GM18511 (cell line): Measurements from ENCODE around the gene EFNA5.

ENCODE experiments used
- ATAC-seq: cut with Tn5 transposase; IDR thresholded peaks from one replicate; pipeline ENCODE4 v1.9.1; 2021; ENCODE audit warnings: mild to moderate bottlenecking, moderate library complexity; ENCODE audit not compliant: unreplicated experiment

Gene EFNA5

GRCh38 chr5:107673039-107673367, 2.3 kb upstream of the EFNA5 start:
- no peak for ATAC-seq

GRCh38 chr5:107672211-107673038, 1.7 kb upstream of the EFNA5 start:
- ATAC-seq, result peak; percentile 26

- peak; percentile 1 for ATAC-seq
Observed at GRCh38 chr5:107671742-107672210, 1.0 kb upstream of the EFNA5 start.

- ATAC-seq, result peak; percentile 28
Observed at GRCh38 chr5:107670087-107670931, 428 bp downstream of the EFNA5 start.

DNA sequence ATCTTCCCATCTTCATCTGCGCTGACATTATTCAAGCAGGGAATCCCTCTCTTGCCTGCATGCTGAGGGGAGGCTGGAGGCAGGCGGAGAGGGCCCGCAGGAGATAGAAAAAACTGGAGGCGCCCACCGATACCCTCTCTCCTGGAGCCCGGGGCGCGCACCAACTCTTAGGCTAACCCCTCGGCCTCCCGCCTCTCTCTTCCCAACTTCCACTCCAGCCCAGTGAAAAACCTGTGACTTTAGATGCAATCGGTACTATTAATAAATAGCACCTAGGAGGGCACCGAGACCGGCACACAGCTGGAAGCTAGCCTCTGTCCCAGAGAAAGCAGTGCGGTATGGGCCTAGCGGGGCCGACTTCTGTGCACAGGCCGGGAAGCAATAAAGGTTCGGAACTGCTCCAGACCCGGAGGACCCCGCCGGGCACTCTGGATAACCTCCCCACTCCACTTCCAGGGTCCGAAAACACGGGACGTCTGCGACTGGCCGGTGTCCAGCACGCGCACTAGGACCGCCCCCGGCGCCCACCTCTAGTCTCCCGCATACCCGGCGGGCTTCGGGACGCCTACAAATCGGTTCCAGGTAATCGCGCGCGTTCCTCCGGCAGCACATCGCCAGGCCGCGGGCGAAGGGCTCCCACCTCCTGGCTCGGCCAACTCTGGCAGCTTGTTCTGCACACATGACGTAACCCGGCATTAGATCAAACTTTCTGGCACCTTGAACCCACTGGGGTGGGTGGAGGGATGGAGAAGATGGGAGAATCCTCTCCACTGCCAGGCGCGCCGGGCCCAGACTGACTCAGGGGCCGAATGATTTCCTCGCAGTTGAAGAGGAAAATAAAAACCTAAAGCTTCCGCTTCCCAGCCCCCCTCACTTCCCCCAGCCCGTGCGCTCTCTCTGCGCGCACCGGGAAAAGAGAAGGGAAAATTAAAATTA, 1.4 kb downstream of the EFNA5 start:
- ATAC-seq, result no peak

DNA sequence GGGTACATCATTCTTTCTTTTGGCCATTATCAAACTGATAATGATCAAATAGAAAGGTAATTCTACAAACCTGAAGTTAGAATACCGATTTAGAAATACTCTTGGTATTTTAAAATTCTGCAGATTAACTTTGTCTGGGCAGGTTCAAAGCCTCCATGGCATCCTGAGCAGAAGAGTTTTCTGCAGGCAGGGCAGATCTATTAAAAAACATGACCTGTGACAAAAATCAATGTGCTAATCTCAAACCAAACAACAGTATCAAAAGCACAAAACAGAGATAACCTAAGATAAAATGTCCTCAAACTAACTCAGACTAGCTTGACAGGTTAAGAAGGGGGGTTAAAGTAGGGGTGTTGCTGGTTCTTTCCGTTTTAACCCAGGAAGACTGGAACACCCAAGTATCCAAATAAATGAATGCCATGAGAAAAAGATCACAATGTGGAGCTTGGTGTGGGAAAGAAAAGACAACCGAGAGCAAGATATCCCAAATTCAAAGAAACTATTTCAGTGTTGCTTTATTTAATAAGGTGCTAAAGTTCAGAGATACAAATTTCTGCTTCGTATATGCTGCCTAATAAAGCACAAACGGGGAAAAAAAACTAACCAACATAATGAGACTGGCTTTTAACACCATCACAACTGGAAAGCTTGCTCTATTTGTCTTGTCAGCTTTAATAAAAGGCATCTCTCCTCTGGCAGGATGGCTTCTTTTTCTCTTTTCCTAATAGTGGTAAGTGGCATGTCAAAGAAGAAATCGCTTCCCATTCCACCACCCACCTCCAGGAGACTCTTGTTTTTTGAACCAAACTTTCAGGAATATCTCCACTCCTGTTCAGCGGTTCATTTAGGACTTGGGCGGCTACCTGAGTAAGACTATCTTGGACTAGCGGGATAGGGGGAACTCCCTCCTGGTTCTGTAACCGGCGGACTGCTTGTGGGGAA, 2.3 kb downstream of the EFNA5 start:
- ATAC-seq, result no peak

GRCh38 chr5:107666051-107666655, 4.6 kb downstream of the EFNA5 start:
- ATAC-seq, result no peak

- ATAC-seq, result no peak
Observed at GRCh38 chr5:107665036-107665570, 5.6 kb downstream of the EFNA5 start.

DNA sequence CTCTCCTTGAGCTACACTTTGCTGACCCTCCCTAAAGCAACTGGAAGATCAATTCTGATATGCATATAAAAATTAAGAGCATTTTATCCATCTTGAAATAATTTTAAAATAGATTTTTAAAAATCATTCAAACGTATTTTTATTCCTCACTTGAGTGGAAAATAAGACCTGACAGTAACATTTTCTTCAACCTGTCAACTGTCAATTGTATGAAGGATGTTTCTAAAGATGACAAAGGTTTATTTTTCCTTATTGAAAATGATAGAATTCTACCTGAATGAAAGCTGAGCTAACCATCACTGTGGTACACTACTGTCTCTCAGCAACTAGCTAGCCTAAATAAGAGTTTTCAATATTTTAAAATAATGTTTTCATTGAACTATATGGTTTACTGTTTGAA, 7.0 kb downstream of the EFNA5 start:
- ATAC-seq, result no peak

- ATAC-seq, result no peak
Observed at GRCh38 chr5:107661650-107662044, 9.1 kb downstream of the EFNA5 start.

- ATAC-seq, result no peak
Observed at GRCh38 chr5:107661038-107661649, 9.6 kb downstream of the EFNA5 start.

- ATAC-seq, result no peak
Observed at GRCh38 chr5:107658528-107658927, 12.2 kb downstream of the EFNA5 start.

GRCh38 chr5:107655831-107656230, 14.9 kb downstream of the EFNA5 start:
- ATAC-seq, result no peak

DNA sequence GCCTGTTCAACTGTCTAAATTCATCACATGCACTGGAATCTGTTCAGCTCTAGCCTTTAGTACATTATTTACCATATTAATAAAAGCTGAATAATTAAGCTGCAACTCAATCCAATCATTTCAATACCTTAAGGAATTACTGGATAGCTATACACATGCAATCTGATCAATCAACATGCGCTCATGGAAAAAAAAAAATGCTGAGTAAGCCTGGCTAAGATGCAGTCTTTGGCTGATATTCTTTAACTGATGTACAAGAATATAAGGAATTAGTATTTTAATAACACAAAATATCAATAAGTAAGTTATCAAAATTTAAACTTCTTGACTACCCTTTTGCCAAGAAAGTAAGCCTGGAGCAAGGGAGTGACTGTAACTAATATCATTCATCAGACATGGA, 15.9 kb downstream of the EFNA5 start:
- ATAC-seq, result no peak

DNA sequence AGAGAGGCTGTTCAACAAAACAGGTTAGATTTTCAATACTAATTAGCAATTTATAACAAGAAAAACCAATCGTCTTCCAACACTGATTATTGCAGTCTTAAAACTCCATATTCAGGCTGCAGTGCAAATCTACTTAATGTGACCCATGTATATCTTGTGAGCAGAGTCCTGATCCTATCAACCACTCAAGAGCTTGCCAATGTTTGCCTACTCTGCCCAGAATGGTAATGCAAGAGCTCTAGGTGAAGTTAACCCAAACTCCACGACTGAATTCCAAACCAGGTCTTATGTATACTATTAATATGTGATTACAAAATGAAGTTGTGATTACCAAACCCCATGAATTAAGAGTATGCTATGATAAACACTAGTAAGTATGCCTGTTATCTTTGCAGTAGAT, 17.1 kb downstream of the EFNA5 start:
- no peak for ATAC-seq

- ATAC-seq, result no peak
Observed at GRCh38 chr5:107652839-107653607, 17.7 kb downstream of the EFNA5 start.

GRCh38 chr5:107652408-107652807, 18.3 kb downstream of the EFNA5 start:
- ATAC-seq, result no peak

- no peak for ATAC-seq
Observed at GRCh38 chr5:107651325-107651724, 19.4 kb downstream of the EFNA5 start.
